ENCODE results near the gene SENP8.

DNA sequence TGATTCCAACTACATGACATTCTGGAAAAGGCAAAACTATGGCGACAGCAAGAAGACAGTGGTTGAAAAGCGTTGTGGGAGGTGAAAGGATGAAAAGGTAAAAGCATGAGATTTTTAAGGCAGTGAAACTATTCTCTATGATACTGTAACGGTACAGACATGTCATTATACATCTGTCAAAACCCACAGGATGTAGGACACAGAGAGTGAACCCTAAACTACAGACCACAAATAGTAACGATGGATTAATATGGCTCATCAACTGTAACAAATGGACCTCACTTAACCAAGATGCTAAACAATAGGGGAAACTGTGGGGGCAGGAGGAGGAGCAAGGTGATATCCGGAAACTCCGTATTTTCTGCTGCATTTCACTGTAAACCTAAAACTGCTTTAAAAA is 39.3 kb upstream of the SENP8 start:
- TF ChIP-seq CTCF (IDR thresholded peaks at IDR 0.05; ENCODE audit: poor library complexity) (no peak), EZH2 (IDR thresholded peaks at IDR 0.05; ENCODE audit: borderline replicate concordance) (no peak), EZH2phosphoT487 (IDR thresholded peaks at IDR 0.05; ENCODE audit: low read depth, severe bottlenecking, unreplicated experiment) (no peak)

All from hepatocyte (in vitro differentiated cells).